T-helper 2 cell (primary cell): Measurements from ENCODE around the gene NFIL3.
A peak's percentile ranks its signal among the peaks of the same experiment; 100 is the strongest.

ENCODE experiments used
- DNase-seq, 5 experiments: peaks; one replicate each; pipeline versions ENCODE4 v3.0.0 to v3.0.0-alpha.2; 2012 to 2022

The NFIL3 gene

DNA sequence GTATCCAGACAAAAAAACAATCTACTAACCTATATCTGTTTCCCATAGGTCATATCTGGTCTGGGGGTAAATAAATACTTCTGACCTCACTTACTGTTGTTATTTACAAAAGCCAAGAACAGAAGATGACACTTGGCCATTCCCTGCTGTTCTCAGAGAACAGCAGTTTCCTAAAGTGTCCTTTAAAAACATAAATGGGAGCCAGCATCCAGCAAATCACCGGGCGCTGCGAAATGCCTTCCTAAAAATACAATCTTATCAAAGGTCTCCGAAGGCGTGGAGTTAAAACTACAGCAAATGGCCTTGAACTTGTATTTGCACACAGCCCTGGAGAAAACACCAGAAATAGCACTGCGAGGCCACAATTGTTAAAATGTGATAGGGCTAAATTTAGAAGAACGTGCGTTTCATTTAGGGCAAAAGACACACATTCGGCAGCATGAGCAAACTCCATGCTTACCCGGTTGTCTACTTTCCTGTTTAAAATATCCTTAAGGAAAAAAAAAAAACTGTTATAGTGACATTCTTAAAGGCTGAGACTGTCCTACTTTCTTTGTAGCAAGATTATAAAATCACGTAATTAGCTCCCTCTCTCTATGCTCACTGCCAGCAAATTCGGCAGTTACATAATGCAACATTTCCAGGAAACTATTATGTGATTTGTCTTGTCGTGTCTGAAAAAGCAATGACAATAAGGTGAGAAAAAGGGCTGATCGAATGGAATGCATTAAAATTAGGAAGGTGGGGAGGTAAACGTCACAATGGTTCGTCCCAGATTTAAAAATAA, 1.5 kb downstream of the NFIL3 start:
- DNase-seq, result peak in 1 of 5 experiments; percentile 77

DNA sequence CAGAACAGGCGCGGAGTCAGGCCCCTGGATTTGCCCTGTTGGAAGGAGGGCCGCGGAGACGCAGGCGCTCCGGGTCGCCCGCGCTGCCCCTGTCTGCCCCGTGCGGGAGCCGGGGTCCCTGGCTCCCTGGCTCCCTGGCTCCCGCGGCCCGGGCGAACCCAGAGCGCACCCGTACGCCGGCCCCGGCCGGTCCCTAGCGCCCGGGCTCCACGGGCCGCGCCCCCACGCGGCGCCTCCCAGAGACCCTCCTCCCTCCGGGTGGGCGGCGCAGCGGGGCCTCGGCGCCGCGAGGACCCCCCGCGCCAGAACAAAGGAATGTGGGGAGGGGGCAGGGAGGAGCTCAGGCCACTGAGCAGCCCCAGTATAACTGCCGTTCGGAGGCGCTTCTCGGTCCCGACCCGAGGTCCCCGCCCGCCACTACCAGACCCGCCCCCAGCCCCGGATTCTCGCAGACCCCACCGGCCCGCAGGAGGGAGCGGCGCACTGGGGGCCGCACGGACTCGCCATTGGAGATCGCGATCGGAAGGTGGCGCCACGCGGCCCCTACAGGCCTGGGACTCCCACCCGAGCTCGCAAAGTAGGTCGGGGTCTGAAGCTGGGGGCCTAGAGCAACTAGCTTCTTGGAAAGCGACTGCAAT, 2.4 kb downstream of the NFIL3 start:
- peak in 1 of 5 experiments; percentile 67 for DNase-seq

DNA sequence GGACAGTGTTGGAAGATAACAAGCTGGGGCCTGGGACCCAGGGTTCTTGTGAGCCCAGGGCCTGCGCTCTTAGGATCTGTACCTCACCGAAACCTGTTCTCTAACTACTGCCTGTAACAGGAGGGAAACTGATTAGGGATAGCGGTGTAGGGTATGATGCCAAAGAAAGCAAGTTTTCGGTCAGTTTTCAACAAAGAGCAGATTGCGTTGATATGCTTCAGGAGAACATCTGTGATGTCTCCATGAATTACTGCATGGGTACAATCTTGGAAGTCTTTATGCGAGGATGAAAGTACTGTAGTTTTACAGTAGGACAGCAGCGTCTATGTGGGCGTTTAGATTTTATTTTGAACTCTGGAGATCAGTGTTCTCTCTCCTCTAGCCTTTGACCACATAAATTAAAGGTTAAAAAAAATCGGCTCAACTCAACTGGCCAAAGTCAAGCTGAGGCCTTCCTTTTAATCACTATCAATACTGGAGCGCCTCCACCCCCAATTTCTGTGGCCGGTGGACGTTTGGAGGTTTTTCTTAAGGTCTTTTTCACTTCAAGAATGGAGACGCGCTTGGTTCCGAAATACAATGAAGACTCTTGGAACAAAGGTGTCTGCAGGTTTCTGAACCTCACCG, 3.0 kb downstream of the NFIL3 start:
- peak in 1 of 5 experiments; percentile 62 for DNase-seq

DNA sequence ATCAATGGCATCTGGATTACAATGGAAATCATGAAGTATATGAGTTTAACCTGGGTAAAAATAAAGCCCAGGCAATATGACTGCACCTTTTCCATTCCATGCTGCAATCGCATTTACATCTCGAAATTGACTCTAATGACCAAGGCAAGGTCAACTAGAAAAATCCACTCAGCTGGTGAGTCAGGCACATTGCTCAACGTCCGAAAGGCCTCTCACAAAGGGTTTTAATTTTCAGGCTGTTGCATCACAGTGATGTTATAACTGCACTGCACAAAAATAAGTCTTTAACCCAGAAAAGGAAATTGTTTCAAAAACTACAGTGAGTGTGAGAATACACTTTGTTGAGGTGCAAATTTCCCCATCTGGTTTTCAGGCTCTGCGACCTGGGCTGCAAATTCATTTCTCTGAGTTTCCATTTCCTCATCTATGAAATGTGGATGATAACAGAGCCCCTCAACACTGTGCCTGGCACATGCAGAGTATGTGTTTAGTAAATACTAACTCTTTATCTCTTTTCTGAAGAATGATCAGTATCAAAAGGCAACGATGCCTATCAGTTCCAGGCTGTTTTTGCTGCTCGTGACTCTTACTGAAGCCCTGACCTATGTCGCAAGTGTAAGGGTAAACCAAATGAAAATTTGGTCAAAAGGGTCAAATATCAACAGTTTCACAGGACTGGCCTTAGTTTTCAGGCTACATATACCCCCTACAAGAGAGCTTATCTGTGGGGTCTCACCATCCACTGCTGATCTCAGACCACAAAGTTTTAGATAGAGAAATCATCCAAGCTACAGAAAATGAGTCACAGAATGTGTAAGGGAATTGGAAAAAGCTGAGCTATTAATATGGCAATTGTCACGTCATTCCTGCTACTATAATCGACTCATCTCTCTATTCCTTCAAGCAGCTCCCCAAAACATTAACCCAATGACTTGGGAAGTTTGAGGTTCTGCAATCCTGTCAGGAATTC, 4.1 kb downstream of the NFIL3 start:
- peak in 1 of 5 experiments; percentile 94 for DNase-seq

DNA sequence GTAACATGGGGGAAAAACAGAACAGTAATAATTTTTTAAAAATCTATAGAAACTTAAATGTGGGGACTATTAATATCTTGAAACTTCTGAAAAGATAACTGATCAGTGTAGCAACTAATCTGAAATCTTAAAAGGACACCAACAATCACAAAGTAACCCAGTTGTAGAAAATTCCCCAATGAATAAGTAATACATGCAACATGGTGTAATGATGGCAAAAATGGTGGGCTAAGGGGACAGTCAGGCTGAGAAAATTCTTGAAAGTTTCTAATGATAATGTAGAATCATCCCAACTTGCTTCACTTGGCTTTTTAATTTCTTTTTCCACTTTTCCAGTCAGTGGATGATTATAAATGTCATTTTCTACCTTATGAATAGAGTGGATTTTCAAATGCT, 5.4 kb downstream of the NFIL3 start:
- no peak for DNase-seq

DNA sequence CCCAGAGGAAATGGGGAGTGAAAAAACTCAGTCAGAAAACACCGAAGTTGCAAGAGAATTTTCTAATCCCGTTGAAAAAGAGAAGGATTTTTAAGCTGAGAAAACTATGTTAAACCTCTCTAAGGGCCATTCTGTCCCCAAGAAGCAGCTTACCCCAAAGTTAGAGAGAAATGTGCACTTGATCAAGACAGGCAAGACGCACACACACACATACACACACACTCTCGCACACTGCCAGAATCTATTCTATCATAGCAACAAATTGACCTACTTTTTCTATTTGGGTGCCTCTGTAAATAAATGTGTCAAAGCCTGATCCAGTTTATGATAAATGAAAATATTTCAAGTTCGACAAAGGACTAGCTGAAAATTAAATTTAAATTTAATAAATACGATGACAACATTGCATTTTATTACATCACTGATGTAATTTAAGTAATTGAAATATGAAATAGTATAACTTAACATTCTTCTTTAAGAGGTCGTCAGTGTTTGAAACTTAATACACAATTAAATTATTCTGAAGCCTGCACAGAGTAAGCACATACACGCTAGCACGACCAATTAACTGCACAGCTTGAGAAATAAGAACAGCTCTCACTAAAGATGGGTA, 5.9 kb downstream of the NFIL3 start:
- DNase-seq, result peak in 1 of 5 experiments; percentile 62

DNA sequence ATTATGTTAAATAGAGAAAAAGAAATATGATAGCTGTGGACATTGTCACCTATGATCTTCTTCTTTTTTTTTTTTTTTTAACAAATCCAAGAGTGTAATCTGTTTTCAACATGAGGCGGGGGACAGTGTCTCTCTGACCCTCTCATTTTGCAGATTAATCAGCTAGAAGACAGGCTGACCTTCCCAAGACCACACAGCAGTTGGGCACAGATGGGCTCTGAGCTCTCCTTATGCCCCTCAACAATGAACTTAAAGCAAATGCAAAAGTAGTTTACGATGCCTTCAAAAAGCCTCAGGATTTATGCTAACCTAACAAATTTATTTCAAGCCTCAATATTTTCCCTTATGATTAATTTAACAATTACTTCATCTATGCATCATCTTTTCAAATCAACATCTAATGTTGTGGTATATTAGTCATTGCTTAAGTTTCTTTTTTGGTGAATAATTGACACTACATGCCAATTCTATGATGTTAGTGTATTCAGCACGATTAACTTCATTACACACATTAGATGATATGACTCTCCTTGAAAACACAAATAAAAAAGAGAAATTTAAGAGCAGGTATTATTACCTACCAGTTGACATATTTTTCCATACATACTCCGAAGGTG, 7.4 kb downstream of the NFIL3 start:
- DNase-seq, result peak in 1 of 5 experiments; percentile 47

DNA sequence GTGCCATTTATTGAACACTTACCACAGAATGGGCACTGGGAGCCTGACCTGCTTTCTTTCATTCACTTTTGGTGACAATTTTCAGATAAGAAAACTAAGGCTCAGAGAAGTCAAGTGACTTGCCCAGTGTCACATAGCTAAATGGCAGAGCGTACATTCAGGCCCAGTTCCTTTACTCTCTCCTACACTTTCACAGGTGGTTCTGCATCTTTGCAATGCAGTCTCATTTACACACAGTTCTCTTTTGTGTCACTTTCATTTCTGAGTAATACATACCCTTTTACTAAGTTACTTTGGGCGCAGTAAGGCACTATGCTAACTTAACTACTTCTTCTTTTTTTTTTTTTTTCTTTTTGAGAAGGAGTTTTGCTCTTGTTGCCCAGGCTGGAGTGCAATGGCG, 8.3 kb downstream of the NFIL3 start:
- peak in 1 of 5 experiments; percentile 80 for DNase-seq

DNA sequence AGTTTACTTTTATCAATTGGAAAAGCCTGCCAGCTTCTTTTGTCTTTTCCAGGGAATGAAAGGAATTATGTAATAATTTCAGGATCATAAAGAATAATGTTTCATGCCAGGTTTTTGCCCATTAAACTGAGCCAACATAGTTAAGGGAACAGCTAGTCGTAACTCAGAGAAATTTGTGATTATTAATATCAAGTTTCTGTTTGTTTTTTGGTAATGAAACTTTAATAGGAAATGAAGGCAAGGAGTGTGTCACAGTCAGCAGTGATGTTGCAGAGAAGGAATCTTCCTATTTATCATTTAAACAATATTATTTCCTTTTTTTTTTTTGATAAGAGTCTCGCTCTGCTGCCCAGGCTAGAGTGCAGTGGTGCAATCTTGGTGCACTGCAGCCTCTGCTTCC, 10.7 kb downstream of the NFIL3 start:
- no peak for DNase-seq

DNA sequence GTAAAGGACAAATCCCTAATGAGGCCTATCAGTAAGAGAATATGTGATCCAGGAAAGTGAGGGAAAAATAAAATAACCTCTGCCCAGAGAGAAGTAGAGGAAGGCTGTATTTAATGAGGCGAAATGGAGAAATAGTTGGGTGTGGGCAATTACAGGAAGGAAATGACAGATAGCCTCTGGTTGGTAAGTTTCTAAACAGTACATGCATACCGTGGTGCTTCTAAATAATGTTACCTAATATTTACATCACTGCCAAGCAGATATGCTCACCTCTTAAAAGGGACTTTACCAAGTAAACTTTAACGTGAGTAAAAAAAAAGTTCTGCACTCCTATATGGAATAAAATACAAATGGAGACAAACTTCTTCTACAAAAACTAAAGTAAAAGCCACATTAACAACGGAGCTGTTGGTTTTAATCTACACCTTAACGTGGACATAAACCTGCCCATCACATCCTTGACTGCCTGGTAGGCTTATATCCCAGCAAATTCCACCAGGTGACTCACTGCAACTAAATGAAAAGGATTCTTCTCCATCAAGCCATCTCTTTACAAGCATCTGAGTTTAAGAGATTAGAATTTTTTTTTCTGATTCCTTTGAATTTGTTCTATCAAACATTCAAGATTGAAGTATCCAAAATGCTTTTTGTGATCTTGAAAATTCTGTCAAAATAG, 12.4 kb downstream of the NFIL3 start:
- DNase-seq, result no peak

DNA sequence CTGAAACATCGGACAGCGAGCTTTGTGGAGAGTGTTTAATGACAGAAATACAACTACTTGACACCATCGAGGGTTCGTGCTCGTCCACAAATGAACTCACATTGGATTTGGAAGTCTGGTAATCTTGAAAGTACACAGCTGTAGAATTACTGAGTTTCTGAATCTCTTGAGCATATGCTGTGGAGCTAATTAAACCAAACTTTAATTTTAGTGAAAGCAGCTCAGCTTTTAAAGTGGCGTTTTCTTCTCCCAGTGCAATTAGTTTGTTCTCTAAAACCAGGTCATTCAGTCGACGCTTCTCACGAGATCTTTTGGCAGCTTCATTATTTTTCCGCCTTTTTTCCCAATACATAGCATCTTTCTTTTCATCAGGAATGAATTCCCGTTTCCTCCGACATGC, 13.5 kb downstream of the NFIL3 start:
- DNase-seq, result no peak

DNA sequence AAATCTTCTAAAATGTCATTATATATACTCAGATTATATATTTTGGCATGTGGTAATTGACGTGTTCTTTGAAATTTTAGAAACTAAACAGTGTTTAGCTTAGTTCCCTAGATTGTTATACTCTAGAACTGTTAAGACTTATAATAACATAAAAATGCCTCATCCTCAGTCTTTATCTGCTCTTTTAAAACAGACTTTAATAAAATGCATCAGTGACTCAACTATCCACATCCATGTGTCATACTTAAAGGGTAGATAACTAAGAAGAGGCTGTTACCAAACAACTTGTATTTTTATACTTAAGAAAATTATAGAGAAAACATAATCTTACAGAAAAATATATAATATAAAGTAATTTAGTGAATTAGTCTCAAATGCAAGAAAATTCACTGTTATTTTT, 15.2 kb downstream of the NFIL3 start:
- DNase-seq, result no peak

DNA sequence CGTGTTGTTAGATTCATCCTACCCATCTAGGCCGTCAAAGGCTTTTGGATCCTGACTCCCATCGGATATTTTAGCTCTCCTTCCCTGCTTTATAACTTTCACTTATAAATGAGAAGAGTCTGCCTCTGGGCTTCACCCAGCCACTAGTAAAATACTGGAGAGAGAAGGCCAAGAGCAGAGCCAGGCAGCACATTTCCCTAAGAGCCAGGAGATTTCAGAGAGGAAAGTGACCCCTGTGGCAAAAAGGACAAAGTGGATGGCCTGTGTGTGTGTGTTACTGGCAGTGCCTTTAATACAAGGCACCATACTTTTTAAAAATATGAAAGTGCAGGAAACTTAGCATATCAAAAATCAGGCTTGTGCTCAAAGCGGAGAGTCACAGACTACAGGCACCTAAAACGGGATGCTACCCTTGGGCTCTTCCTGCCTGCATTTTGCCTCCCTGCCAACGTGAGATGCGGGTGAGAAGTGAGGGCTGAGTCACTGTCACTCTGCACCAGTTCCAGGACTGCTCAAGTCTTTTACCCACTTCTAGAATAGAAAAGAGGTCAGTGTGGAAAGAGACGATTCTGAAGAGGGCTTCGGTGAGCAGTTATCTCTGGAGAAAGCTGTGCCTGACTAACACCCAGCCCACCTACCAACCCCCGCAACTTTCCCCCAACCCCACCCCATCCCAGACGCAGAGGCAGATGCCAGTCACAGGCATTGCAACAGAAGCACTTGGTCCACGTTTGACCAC, 15.9 kb downstream of the NFIL3 start:
- no peak for DNase-seq

DNA sequence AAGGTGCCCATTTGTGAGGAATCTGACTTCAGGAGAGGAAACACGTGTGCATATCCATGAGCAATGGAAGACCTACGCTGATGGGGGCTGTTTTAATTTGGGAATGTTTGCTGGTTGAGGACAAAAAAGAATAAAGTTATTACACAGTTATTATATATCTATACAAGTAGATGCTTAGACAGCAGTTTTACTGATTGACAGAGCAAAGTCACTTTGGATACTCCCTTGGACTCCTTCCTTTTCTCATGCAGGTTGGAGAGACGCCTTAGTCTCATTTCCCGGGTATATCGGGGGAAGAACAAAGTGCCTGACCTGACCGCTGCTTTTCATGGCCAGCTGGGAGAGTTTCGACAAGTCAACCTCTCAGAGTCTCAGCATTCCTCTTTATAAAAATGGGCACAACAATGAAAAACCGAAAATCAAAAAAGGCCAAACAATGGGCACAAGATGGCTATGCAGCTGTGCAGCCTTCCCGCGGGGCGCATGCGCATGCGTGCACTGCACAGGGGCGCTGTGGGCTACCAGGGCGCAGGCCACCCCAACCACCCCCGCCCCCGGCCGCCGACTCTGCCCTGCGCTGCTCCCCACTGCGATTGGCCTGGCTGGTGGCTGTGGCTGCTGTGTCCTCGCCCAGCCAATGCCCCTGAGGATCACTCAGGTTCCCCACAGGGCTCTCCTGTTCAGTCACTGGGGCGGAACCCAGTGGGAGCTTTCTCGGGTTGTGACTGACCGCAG, 18.1 kb downstream of the NFIL3 start:
- no peak for DNase-seq

DNA sequence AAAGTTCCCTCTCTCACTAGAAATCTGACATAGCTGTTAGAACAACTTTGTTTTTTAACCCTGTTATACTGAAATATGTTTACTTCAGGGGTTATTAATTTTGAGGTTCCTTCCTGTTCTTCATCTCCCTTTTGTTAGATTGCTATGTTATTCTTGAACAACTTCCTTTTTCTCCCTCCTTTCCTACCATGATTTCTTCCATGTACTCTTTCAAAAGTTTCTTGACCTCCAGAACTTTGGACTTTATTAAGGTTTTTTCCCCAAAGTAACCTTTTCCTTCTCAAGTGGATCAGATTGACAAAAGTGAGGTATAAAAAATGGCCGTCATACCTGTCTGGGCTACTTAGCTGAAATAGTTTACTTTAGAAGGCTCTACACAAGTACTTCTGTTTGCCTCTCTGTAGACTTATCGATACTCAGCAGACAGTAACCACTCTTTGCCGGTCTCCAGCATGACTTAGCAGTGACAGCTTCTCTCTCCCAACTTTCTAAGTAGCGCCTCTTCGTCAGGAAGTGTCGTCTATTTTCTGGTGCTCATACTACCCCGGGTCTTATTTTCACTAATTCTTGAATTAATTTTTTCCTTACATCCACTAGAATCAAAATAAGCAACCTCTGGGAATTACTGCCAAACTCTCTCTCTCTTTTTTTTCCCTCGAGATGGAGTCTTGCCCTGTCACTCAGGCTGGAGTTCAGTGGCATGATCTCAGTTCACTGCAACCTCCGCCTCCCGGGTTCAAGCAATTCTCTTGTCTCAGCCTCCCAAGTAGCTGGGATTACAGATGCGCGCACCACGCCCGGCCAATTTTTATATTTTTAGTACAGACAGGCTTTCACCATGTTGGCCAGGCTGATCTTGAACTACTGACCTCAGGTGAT, 19.7 kb downstream of the NFIL3 start:
- DNase-seq, result no peak

DNA sequence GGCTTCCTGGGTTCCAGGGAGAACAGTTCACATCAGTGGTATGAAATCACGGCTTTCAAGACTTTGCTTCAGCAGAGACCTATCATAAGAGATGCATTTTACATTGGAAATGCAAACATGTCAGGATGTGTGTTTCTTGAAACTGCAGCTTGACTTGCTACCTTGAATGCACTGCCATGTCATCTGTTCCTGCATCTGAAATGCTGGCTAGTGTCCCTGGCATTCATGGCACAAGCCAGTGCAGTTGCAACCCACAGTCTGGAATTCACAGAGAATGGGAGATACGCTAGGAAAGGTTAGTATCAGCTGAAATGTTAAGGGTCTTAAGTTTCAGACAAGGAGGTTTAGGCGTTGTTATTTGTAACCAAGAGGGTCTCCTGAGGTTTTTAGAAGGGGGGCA, 24.7 kb downstream of the NFIL3 start:
- DNase-seq, result no peak

DNA sequence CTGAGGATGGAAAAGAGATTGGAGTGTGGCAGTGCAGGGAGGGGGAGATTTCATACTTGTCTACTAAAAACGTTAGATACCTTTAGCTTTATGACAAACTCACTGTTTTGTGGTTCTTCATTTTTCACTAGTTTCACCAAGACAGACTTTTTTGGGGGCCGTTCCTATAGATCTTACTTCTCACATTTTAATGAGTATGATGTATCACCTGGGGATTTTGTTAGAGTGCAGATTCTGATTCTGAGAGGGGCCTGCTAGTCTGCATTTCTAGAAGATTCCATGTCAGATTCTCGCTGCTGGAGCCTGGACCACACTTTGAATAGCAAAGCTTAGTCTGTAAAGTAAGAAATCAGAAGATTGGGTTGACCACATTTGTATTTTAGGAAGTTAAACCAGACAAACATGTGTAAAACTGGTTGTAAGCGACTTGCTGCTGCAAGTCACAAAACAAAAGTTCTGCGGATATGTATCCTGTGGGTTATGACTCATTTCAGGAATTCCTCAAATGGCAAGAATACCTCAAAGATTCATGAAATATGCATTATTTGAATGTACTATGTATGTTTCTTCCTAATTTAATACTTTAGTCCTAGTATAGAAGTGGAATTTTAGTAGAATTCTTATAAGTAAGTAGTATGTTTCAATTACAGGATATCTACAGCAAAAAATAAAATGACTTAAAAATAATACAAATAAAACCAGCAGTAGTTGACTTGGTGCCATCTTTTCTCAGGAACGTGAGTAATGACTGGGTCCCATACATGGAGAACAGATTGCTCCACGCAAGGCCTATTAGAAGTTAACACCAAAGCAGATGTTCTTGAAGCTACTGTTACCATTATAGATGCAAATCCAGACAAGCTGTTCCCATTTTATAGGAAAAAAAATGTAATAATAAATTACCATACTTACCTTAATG, 27.8 kb downstream of the NFIL3 start:
- peak in 1 of 5 experiments; percentile 96 for DNase-seq
